ENCODE measurements around the gene KDSR.

The KDSR gene

DNA sequence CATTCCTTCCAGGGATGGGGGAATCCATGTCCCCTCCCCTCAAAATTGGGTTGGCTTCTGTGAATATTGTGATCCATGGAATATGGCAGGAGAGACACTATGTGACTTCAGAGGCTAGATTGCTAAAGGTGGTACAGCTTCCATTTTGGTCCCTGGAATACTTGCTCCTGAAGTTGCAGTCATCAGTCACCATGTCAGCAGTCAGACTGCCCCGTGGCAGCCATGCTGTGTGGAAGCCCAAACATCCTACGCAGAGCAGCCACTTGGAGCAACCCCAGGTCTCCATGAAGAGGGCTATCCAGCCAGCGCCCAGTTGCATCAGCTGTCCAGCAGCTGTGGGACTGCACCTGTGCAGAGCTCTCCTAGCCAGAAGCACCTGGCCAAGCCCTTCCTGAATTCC, 15.8 kb upstream of the KDSR start:
- POLR2A ChIA-PET: no interaction called here
- TF ChIP-seq CTCF (IDR thresholded peaks at IDR 0.05; ENCODE audit: control extremely low read depth, extremely low read depth, low read depth, missing control alignments): no peak
- CTCF ChIA-PET: interaction anchor here (1.0 to 2.3 kb wide), 3 partner anchors 10 to 26 kb away, joined by 3 to 5 read pairs (median 4); no protein-coding TSS in a partner anchor
- DNase-seq (ENCODE audit: extremely low spot score): no peak

DNA sequence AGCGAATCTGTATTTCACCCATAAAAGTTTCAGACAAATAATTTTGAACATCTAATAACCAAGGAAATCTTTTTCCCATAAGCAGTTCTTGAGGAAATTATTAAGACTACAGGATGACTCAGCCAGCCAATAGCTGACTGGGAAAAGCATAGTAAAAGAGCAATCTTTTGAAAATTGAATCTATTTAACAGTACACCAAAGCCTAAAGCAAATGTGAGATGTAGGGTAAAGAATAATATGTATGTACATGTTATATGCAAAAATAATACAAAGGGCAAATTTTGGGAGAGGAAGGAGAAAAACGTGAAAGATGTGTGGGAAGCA, 12.6 kb upstream of the KDSR start:
- no peak for DNase-seq (ENCODE audit: extremely low spot score)
- CTCF ChIA-PET: no interaction called here
- POLR2A ChIA-PET: no interaction called here
- TF ChIP-seq CTCF (IDR thresholded peaks at IDR 0.05; ENCODE audit: control extremely low read depth, extremely low read depth, low read depth, missing control alignments): no peak

GRCh38 chr18:63378919-63379638, 12.1 kb upstream of the KDSR start:
- CTCF ChIA-PET: no interaction called here
- no peak for TF ChIP-seq CTCF (IDR thresholded peaks at IDR 0.05; ENCODE audit: control extremely low read depth, extremely low read depth, low read depth, missing control alignments)
- peak; percentile 28 for DNase-seq (ENCODE audit: extremely low spot score)
- POLR2A ChIA-PET: no interaction called here

DNA sequence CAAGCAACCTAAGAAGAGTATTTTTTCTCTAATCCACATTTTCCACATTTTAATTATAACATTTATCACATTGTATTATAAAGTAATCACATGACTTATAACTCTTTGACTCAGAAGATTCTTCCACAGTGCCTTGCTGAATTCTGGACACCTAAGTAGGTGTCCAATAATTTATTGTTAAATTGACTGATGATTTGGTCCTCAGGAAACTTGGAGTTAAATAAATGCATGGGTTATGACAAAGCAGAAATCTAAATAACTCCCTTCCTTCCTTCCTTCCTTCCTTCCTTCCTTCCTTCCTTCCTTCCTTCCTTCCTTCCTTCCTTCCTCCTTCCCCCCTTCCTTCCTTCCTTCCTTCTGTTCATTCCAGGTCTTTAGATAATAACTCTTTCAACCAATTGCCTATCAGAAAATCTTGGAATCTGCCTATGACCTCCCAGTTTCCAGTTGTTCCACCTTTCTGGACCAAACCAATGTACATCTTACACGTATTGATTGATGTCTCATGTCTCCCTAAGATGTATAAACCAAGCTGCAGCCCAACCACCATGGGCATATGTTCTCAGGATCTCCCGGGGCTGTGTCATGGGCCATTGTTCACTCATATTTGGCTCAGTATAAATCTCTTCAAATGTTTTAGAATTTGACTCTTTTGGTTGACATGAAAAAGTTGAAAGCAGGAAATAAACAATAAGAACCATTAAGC, 10.4 kb upstream of the KDSR start:
- POLR2A ChIA-PET: no interaction called here

DNA sequence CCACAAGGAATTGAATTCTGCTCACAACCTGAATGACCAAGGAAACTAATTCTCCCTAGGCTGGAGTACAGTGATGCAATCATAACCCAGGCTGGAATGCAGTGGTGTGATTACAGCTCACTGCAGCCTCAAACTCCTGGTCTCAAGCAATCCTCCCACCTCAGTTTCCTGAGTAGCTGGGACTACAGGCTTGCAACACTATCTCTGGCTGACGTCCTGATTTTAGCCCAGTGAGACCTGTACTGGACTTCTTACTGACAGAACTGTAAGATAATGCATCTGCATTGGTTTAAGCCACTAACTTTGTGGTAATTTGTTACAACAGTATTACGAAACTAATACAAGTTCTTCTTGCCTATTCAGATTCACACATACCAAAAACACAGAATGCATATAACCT, 9.5 kb upstream of the KDSR start:
- TF ChIP-seq CTCF (IDR thresholded peaks at IDR 0.05; ENCODE audit: control extremely low read depth, extremely low read depth, low read depth, missing control alignments): no peak
- ChIA-PET CTCF (interaction anchor here (1.9 to 2.0 kb wide), 2 partner anchors 11 to 64 kb away, joined by 4 to 6 read pairs; no protein-coding TSS in a partner anchor), POLR2A (no interaction called here)
- no peak for DNase-seq (ENCODE audit: extremely low spot score)

More for the DNA sequence above, 10.4 kb upstream of the KDSR start:
- no peak for DNase-seq (ENCODE audit: extremely low spot score)
- TF ChIP-seq CTCF (IDR thresholded peaks at IDR 0.05; ENCODE audit: control extremely low read depth, extremely low read depth, low read depth, missing control alignments): no peak
- CTCF ChIA-PET: interaction anchor here (1.1 to 2.0 kb wide), 4 partner anchors 8 to 63 kb away, joined by 3 to 6 read pairs (median 4); no protein-coding TSS in a partner anchor

DNA sequence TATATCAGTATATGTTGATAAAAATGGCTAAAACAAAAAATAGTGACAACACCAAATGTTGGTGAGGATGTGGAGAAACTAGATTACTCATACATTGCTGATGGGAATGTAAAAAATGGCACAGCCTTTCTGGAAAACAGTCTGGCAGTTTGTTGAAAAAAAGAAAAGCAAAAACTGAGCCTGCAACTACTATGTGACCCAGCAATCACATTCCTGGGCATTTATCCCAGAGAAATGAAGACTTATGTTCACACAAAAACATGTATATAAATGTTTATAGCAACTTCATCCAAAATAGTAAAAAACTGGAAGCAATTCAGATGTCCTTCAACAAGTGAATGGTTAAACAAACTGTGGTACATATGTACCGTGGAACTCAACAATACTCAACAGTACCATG, 7.5 kb upstream of the KDSR start:
- TF ChIP-seq CTCF (IDR thresholded peaks at IDR 0.05; ENCODE audit: control extremely low read depth, extremely low read depth, low read depth, missing control alignments): no peak
- ChIA-PET CTCF (no interaction called here), POLR2A (no interaction called here)
- DNase-seq (ENCODE audit: extremely low spot score): no peak
